Subcutaneous preadipocyte (primary cell): ENCODE results near the gene RAD51C. TPM values are rescaled to one million over a fixed set of nuclear protein-coding genes. Genes with fewer than 3 reads are reported as not detected.
A peak's percentile ranks its signal among the peaks of the same experiment; 100 is the strongest.

Experiments used
- small RNA-seq: library from RNA; depleted of rRNA; stranded (forward); fragments of <200 nt; gene quantifications from one replicate; pipeline ENCODE3, GENCODE V24; 2012
- total RNA-seq: library from RNA; depleted of rRNA; stranded (reverse); fragments of >200 nt; gene quantifications from 2 replicates; pipeline ENCODE4 v1.2.3, GENCODE V29; 2012

The RAD51C gene
- 14.0 and 16.4 TPM in 2 replicates for total RNA-seq

GRCh38 chr17:58692239-58693055 lies at the start of gene RAD51C:
Gene RAD51C (plus strand): TSS chr17:58692602. CDS start chr17:58692644, 42 bp downstream.

GRCh38 chr17:58691701-58692238 lies 632 bp upstream of the RAD51C start, which contains the start of gene TEX14:
Gene TEX14 (minus strand): TSS chr17:58692045. CDS start chr17:58652001, 40,044 bp downstream.

GRCh38 chr17:58755577-58756245 lies 63.3 kb downstream of the RAD51C start, which contains the start of gene PPM1E:
Gene PPM1E (plus strand): TSS chr17:58755854.

Small RNA genes within 50 kb of the gene (small RNA-seq; reads per million reads assigned to genes)
- not detected for gene AC011195.1
- not detected for gene AC025521.1
- gene RF00017: not detected
- 0.08 reads per million for gene RNU1-108P
- gene RNU1-52P: 0.08 reads per million
- 37.2 reads per million, percentile 98 among the genes with 10 or more reads in this experiment for gene RNU1-85P

Other genes with a start within 250 kb of the RAD51C start
- gene HSF5, start 204.2 kb upstream of the RAD51C start, total RNA-seq: under 0.01 TPM in 1 of 2 replicates, not detected in the other
- 40.1 and 64.3 TPM in 2 replicates for gene MTMR4, start 178.0 kb upstream of the RAD51C start, total RNA-seq
- 0.20 and 0.73 TPM in 2 replicates for gene TEX14, start 557 bp upstream of the RAD51C start, total RNA-seq
- under 0.01 TPM in 1 of 2 replicates, not detected in the other for gene PPM1E, start 63.3 kb downstream of the RAD51C start, total RNA-seq